ENCODE results near the gene TAS2R60.
"Not testable (repeated sequence)": the region's sequence is repeated elsewhere in the genome, so short reads cannot be mapped to it uniquely, and the experiment has no call there.

TAS2R60 gene

DNA sequence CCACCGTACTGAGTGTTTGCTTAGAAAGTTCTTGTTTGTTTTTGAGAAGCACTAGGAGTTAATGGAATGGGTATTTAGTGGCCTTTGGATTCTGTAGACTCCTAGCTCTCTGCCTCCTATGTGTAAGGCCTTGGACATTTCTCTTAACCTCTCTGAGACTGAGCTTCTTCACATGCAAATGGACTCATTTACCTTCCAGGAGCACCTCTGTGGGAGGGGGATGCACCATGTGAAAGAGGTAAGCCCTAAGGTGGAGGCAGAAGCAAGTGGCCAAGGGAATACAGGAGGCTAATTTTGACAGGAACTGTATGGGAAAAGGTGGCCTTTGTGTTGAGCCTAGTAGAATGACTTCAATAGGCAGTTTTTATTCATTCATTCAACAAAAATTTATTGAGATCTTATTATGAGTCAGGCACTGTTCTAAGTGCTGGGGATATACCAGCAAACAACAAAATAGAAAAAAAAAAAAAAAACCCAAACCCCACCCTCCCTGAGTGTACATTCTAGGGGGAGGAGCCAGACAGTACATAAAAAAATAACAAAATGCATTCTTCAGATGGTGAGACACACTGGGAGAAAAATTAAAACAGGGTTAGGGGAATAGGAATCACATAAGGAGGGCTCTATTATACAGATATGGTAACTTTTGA, 25.4 kb upstream of the TAS2R60 start:
- H3K9me3 ChIP-seq (ENCODE audit: low read length), result no peaks in the 10 kb centered on the region
- H2AFZ ChIP-seq (ENCODE audit: low read depth, low read length), result no peak overlapping the region
- no peaks in the 10 kb centered on the region for H3K36me3 ChIP-seq (ENCODE audit: insufficient read depth, low read length)
- H3K4me1 ChIP-seq (ENCODE audit: insufficient read depth, low read length), result no peaks in the 10 kb centered on the region
- H3K4me3 ChIP-seq (ENCODE audit: low read length), result no peak overlapping the region
- H3K27me3 ChIP-seq (ENCODE audit: insufficient read depth, low read length), result peaks cover 4% of the 10 kb centered on the region

DNA sequence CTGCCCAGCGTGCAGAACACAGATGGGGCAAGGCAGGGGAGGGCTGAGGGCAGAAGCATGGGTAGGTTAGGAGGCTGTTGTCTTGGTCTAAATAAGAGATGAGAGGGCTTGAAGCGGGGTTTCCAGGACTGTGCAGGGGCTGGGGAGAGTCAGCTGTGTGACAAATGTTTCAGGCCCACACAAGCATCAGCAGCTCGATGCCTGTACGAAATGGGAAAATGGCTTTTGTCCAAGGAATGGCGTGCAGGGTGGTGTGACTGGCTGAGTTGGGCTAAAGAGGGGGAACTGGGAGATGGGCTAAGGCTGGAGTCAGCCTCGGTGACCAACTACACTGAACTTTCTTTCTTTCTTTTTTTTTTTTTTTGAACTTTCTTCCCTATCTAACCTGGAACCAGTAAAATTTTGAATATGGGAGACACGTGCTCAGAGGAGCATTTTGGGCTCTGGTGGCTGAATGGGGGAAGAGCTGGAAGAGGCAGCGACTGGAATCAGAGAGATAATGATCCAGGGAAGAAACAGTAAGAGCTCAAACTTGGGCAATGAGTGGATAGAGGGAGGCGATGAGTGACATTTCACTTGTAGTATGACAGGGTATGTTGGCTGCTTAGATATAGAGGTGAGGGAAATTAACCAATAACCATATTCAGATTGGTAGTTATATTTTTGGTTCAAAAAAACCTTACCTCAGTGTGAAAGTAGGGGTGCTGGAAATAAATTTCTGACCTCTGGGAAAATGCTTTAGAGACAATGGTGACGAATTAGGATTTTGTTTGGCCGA, 24.4 kb upstream of the TAS2R60 start:
- H3K27me3 ChIP-seq (ENCODE audit: insufficient read depth, low read length), result peaks cover 4% of the 10 kb centered on the region
- H3K36me3 ChIP-seq (ENCODE audit: insufficient read depth, low read length), result no peaks in the 10 kb centered on the region
- no peaks in the 10 kb centered on the region for H3K4me1 ChIP-seq (ENCODE audit: insufficient read depth, low read length)
- no peak overlapping the region for H2AFZ ChIP-seq (ENCODE audit: low read depth, low read length)
- no peak overlapping the region for H3K4me3 ChIP-seq (ENCODE audit: low read length)
- no peaks in the 10 kb centered on the region for H3K9me3 ChIP-seq (ENCODE audit: low read length)

DNA sequence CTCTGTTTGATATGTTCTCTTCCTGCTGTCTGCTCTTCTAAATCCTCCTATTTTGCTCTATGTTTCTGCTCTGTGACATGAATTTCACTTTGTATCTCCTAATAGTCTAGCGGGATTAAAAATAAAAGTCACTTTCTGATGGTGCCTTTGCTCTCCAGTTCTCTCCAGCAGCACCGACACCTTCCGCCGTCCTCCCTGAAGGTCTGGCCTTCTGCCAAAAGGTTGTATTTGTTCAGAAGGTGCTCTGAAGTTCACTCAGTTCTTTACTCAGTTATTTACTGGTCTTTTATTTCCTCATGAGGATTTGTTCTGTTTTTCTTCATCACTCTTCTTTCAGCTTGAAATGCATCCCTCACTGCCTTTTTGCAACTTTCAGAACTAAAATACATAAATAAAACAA, 23.4 kb upstream of the TAS2R60 start:
- no peaks in the 10 kb centered on the region for H3K36me3 ChIP-seq (ENCODE audit: insufficient read depth, low read length)
- H3K9me3 ChIP-seq (ENCODE audit: low read length), result no peaks in the 10 kb centered on the region
- H2AFZ ChIP-seq (ENCODE audit: low read depth, low read length), result no peak overlapping the region
- H3K27me3 ChIP-seq (ENCODE audit: insufficient read depth, low read length), result peaks cover 4% of the 10 kb centered on the region
- no peak overlapping the region for H3K4me3 ChIP-seq (ENCODE audit: low read length)
- no peaks in the 10 kb centered on the region for H3K4me1 ChIP-seq (ENCODE audit: insufficient read depth, low read length)

DNA sequence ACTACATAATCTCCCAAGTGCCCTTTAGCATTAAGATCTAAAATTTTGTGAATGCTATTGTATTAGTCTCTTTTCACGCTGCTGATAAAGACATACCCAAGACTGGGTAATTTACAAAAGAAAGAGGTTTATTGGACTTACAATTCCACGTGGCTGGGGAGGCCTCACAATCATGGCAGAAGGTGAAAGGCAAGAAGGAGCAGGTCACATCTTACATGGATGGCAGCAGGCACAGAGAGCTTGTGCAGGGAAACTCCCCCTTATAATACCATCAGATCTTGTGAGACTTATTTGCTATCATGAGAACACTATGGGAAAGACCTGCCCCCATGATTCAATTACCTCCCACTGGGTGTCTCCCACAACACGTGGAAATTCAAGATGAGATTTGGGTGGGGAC, 22.6 kb upstream of the TAS2R60 start:
- H3K4me1 ChIP-seq (ENCODE audit: insufficient read depth, low read length); H2AFZ ChIP-seq (ENCODE audit: low read depth, low read length); H3K27me3 ChIP-seq (ENCODE audit: insufficient read depth, low read length); H3K4me3 ChIP-seq (ENCODE audit: low read length); H3K9me3 ChIP-seq (ENCODE audit: low read length); H3K36me3 ChIP-seq (ENCODE audit: insufficient read depth, low read length): not testable (repeated sequence)

DNA sequence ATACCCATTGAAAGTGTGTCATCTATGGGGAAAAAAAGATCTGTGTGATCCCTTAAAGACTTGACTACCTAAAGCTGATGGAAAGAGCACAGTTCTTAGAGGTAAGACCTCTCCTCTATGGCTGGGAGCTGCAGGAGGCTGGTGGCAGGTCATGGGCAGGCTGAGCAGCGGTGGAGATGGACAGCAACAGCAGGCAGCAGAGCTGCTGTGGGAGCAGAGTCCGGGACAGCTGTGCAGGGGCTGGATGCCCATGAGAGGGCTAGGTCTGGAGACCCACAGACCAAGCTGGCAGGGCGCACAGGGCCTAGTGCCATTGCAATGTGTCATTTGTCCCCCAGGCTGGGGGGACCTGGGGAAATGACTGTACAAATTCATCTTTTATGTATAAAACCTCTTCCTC, 21.2 kb upstream of the TAS2R60 start:
- Histone ChIP-seq H2AFZ (ENCODE audit: low read depth, low read length) (no peak overlapping the region), H3K9me3 (ENCODE audit: low read length) (no peaks in the 10 kb centered on the region), H3K27me3 (ENCODE audit: insufficient read depth, low read length) (peaks cover 4% of the 10 kb centered on the region), H3K36me3 (ENCODE audit: insufficient read depth, low read length) (no peaks in the 10 kb centered on the region), H3K4me1 (ENCODE audit: insufficient read depth, low read length) (no peaks in the 10 kb centered on the region), H3K4me3 (ENCODE audit: low read length) (no peak overlapping the region)

DNA sequence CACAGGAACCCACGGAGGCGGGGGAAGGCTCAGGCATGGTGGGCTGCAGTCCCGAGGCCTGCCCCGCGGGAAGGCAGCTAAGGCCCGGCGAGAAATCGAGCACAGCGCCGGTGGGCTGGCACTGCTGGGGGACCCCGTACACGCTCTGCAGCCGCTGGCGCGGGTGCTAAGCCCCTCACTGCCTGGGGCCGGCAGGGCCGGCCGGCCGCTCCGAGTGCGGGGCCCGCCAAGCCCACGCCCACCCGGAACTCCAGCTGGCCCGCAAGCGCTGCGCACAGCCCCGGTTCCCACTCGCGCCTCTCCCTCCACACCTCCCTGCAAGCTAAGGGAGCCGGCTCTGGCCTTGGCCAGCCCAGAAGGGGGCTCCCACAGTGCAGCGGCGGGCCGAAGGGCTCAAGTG, 18.8 kb upstream of the TAS2R60 start:
- not testable (repeated sequence) for H3K36me3 ChIP-seq (ENCODE audit: insufficient read depth, low read length); H3K4me1 ChIP-seq (ENCODE audit: insufficient read depth, low read length); H3K4me3 ChIP-seq (ENCODE audit: low read length); H2AFZ ChIP-seq (ENCODE audit: low read depth, low read length); H3K9me3 ChIP-seq (ENCODE audit: low read length); H3K27me3 ChIP-seq (ENCODE audit: insufficient read depth, low read length)

DNA sequence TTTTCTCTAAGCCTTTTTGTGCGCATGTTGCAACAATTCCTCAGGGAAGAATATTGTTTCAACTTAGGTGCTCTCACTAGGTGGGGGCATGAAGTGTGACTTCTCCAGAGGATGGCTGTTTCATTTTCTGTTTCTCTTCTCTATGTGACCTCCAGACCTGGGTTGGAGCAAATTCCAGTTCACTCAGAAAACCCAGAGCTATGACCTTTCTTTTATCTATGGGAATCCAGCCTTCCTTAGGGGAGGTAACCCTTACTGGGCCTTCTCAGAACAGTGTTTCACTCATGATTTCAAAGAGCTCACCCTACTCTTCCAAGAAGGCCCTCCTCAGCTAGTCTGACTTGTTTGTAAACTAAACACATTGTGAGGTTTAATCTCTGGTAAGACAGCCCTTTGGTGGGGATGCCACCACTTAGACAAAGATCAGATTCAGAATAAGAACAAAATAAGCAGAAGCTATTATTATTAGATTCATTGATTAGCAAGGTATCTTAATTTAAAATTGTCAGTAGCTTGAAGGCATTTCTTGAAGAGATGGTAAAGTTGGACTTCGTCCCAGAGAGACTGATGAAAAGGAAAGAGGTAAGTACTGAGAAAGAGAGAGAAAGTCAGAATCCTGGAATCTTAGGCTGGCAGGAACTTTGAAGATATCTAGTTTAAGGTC, 16.6 kb upstream of the TAS2R60 start:
- H2AFZ ChIP-seq (ENCODE audit: low read depth, low read length), result no peak overlapping the region
- no peaks in the 10 kb centered on the region for H3K9me3 ChIP-seq (ENCODE audit: low read length)

DNA sequence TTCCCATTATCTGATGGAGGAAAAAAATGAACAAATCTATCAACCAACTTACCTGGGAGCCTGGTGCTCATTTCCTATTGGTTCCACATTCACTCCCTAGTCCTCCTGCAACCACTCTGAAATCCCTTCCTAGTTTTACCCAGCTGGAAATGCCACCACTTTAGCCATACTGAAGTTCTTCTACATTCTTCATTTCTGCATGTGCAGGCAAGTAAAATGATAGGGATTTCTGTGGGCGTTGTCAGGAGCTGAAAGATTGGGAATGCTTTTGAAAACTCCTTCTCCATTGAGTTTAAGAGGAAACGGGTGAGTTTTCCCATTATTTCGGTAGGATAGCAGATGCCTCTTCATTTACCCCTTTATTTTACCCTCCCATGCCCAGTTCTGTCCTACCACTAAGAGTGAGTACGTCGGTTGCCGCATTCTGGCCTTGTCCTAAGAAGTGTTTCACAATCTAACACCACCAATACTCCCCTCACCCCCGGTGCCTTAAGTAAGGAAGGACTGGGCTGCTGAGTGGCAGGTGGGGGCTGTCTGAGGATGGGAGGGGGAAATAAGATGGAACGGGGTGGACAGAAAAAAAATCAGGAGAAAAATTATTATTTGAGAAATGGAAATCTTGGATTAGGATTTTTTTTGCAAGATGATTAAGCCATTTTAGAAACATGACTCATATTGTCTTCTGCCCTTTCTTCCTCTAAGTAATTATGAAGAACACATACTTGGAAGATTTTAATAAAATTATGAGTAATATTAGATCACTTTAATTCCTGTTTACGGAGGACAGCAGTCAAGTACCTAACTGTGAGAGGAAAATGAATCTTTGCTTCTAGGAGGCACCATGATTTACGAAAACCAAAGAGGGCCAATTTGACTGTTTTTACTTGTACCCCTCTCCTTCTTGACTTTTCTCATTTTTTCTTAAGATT, 13.2 kb upstream of the TAS2R60 start:
- no peaks in the 10 kb centered on the region for H3K9me3 ChIP-seq (ENCODE audit: low read length)
- no peak overlapping the region for H3K4me3 ChIP-seq (ENCODE audit: low read length)
- H2AFZ ChIP-seq (ENCODE audit: low read depth, low read length), result no peak overlapping the region
- no peaks in the 10 kb centered on the region for H3K27me3 ChIP-seq (ENCODE audit: insufficient read depth, low read length)
- H3K36me3 ChIP-seq (ENCODE audit: insufficient read depth, low read length), result no peaks in the 10 kb centered on the region
- no peaks in the 10 kb centered on the region for H3K4me1 ChIP-seq (ENCODE audit: insufficient read depth, low read length)

More for the DNA sequence above, 16.6 kb upstream of the TAS2R60 start:
- no peak overlapping the region for H3K4me3 ChIP-seq (ENCODE audit: low read length)
- H3K4me1 ChIP-seq (ENCODE audit: insufficient read depth, low read length), result no peaks in the 10 kb centered on the region
- no peaks in the 10 kb centered on the region for H3K27me3 ChIP-seq (ENCODE audit: insufficient read depth, low read length)
- H3K36me3 ChIP-seq (ENCODE audit: insufficient read depth, low read length), result no peaks in the 10 kb centered on the region

DNA sequence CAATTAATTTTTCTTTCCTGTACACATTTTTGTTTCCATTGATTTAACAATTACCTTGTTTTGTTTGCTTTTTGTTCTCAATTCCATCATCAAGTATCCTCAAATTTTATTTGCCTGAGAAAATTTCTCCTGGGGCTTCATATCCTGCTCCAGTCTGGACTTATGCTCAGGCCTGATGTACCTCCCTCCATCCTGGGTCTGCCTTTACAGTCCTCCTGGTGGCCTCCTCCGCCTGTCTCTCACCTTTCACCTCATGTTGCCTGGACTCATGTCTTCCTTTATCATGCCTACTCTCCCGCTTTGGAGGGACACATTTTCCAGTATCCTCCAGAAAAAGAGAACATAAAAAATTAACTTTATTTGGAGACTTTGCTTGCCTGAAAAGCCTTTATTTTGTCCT, 12.1 kb upstream of the TAS2R60 start:
- Histone ChIP-seq H3K4me3 (ENCODE audit: low read length) (no peak overlapping the region), H3K9me3 (ENCODE audit: low read length) (no peaks in the 10 kb centered on the region), H3K4me1 (ENCODE audit: insufficient read depth, low read length) (no peaks in the 10 kb centered on the region), H3K27me3 (ENCODE audit: insufficient read depth, low read length) (no peaks in the 10 kb centered on the region), H2AFZ (ENCODE audit: low read depth, low read length) (no peak overlapping the region), H3K36me3 (ENCODE audit: insufficient read depth, low read length) (no peaks in the 10 kb centered on the region)

DNA sequence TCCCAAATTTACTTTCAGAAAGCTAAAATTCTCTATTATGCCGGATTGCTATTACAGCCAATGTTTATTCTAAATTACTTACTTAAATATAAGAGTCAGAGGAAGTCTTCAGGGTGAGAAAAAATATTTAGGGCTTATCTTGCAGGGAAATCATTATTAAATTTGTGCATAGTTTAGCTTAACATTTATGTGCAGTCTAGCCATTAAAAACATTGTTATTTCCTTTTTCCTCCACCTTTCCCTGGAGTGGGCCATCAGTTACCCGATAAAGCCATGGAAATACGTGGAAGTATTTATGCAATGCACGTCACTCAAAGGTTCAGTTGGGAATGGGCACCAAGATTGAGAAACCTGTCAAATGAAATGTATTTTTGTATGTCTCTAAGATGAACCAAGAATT, 9.5 kb upstream of the TAS2R60 start:
- H3K4me1 ChIP-seq (ENCODE audit: insufficient read depth, low read length), result no peaks in the 10 kb centered on the region
- no peaks in the 10 kb centered on the region for H3K36me3 ChIP-seq (ENCODE audit: insufficient read depth, low read length)
- no peaks in the 10 kb centered on the region for H3K9me3 ChIP-seq (ENCODE audit: low read length)
- no peaks in the 10 kb centered on the region for H3K27me3 ChIP-seq (ENCODE audit: insufficient read depth, low read length)
- H3K4me3 ChIP-seq (ENCODE audit: low read length), result no peak overlapping the region
- H2AFZ ChIP-seq (ENCODE audit: low read depth, low read length), result no peak overlapping the region

DNA sequence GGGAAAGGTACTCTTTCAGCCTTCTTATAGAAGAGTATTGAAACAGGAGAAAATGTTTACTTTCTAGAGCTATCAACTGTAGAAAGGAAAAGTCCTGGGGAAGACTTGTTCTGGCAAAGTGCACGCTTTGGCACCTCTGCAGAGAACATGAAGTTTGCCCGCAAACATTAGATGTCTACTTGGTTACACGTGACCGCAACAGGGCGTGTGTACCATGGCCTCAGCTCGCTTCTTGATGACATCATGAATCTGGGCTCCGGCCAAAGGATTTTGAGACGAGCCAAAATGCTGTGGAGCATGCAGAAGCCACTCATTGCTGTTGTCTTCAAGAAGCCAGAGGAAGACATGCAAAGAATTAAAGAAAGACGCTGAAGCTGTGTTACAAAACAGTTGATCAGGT, 8.6 kb upstream of the TAS2R60 start:
- Histone ChIP-seq H2AFZ (ENCODE audit: low read depth, low read length) (no peak overlapping the region), H3K4me3 (ENCODE audit: low read length) (no peak overlapping the region), H3K9me3 (ENCODE audit: low read length) (no peaks in the 10 kb centered on the region), H3K36me3 (ENCODE audit: insufficient read depth, low read length) (no peaks in the 10 kb centered on the region), H3K4me1 (ENCODE audit: insufficient read depth, low read length) (no peaks in the 10 kb centered on the region), H3K27me3 (ENCODE audit: insufficient read depth, low read length) (no peaks in the 10 kb centered on the region)

DNA sequence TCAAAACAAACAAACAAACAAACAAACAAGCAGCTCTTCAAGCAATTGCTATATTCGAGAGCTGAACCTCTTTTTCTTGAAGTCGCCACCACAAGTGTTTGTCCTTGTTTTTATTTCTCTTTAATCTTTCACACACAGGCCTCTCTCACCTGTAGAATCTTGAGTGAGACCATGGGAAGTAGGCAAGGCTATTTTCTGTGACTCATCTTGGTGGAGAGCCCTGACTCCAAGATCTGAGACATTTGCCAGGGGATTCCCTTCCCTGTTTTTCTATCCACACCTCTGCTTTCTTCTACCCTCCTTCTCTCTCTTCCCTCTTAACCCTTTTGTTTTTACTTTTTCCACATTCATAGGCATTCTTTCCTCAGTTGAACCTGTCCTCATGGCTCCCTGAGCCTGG, 8.0 kb upstream of the TAS2R60 start:
- Histone ChIP-seq H2AFZ (ENCODE audit: low read depth, low read length) (no peak overlapping the region), H3K4me3 (ENCODE audit: low read length) (no peak overlapping the region), H3K27me3 (ENCODE audit: insufficient read depth, low read length) (no peaks in the 10 kb centered on the region), H3K4me1 (ENCODE audit: insufficient read depth, low read length) (no peaks in the 10 kb centered on the region), H3K36me3 (ENCODE audit: insufficient read depth, low read length) (no peaks in the 10 kb centered on the region), H3K9me3 (ENCODE audit: low read length) (no peaks in the 10 kb centered on the region)
